Sigmoid colon (tissue), 7 donors: ENCODE measurements around the gene SPTLC2. TPM values are rescaled to one million over a fixed set of nuclear protein-coding genes. Genes with fewer than 3 reads are reported as not detected.

Source experiments
- DNase-seq: peaks from one replicate; pipeline ENCODE4 v3.0.0-alpha.2; 2019
- H3K27ac ChIP-seq, 4 donors: fragments of 200-600 bp; sonication (generic); one replicate each; pipeline ENCODE4 v1.5.1; 2016 to 2019; ENCODE audit warnings: mild to moderate bottlenecking in 1 of 4
- H3K27me3 ChIP-seq, 3 donors: fragments of 200-600 bp; sonication (generic); one replicate each; pipeline ENCODE4 v1.5.1; 2019; ENCODE audit warnings: mild to moderate bottlenecking in 1 of 3
- H3K36me3 ChIP-seq, 4 donors: fragments of 200-600 bp; sonication (generic); one replicate each; pipeline ENCODE4 v1.5.1; 2016 to 2019
- H3K4me1 ChIP-seq, 4 donors: fragments of 200-600 bp; sonication (generic); one replicate each; pipeline ENCODE4 v1.5.1; 2017 to 2019
- H3K4me3 ChIP-seq, 4 donors: fragments of 200-600 bp; sonication (generic); one replicate each; pipeline ENCODE4 v1.5.1; 2017 to 2019; ENCODE audit warnings: mild to moderate bottlenecking in 2 of 4, moderate library complexity in 1 of 4
- H3K9me3 ChIP-seq, 4 donors: fragments of 200-600 bp in 3 of 4; sonication (generic) in 3 of 4; one replicate each; pipeline versions ENCODE4 v1.5.1 to v1.6.1; 2013 to 2019
- CTCF ChIP-seq, 4 experiments: fragments of 450-650 bp in 3 of 4; fragments of 200-600 bp in 1 of 4; IDR thresholded peaks; one replicate each; pipeline ENCODE4 v1.5.1; 2016 to 2019; ENCODE audit warnings: antibody characterized with exemption in 4 of 4, mild to moderate bottlenecking in 3 of 4, moderate library complexity in 2 of 4
- EP300 ChIP-seq, 4 donors: sonication (generic); formaldehyde crosslinking; IDR thresholded peaks; one replicate each; pipeline ENCODE4 v1.6.1; 2017; ENCODE audit warnings: antibody characterized with exemption in 4 of 4
- POLR2A ChIP-seq, 2 donors: fragments of 450-650 bp; IDR thresholded peaks; one replicate each; pipeline ENCODE4 v1.6.1; 2016; ENCODE audit warnings: antibody characterized with exemption in 2 of 2, mild to moderate bottlenecking in 2 of 2, moderate library complexity in 2 of 2
- POLR2AphosphoS5 ChIP-seq, 4 donors: sonication (generic); formaldehyde crosslinking; IDR thresholded peaks; one replicate each; pipeline ENCODE4 v1.6.1; 2017; ENCODE audit warnings: antibody characterized with exemption in 4 of 4
- WGBS, 2 donors: extraction: QIAGEN DNeasy Blood & Tissue Kit; methylation state at CpG; one replicate each; pipeline ENCODE4 v1.1.7; 2013; 5-methylcytosine and 5-hydroxymethylcytosine counted together
- intact Hi-C: fragments of 100-400 bp; cut with DNase I; formaldehyde crosslinking; loops from one replicate; pipeline ENCODE4 v1.15.1; 2023
- polyA plus RNA-seq, 3 donors: library from polyadenylated mRNA; stranded (reverse); fragments of 200-250 nt; gene quantifications; one replicate each; pipeline ENCODE4 v1.2.3, GENCODE V29; 2013
- total RNA-seq, 4 donors: library from RNA; depleted of rRNA; stranded (reverse); fragments of >200 nt; gene quantifications; one replicate each; pipeline ENCODE4 v1.1.0, GENCODE V29; 2016
- donor health status: healthy with polysubstance abuse.
- donor health status: Bipolar disorder and iron deficiency.
- donor health status: healthy.

The SPTLC2 gene
- total and polyA plus RNA-seq, 7 donors, result 2.8 to 27.6 (median 14.6) TPM

- no peaks in the 10 kb centered on the region for H3K36me3 ChIP-seq
- WGBS, 2 donors, result 81 to 94% methylated on average over 3 of the region's 3 CpGs
- no peaks in the 10 kb centered on the region for H3K9me3 ChIP-seq
- H3K4me1 ChIP-seq, result no peaks in the 10 kb centered on the region
- H3K4me3 ChIP-seq, result no peak overlapping the region
- DNase-seq, result no peak
- H3K27me3 ChIP-seq, result no peaks in the 10 kb centered on the region
- H3K27ac ChIP-seq, result no peak overlapping the region
- no peak for TF ChIP-seq POLR2A (IDR thresholded peaks at IDR 0.05)
- TF ChIP-seq CTCF (IDR thresholded peaks at IDR 0.05), result no peak
- no peak for TF ChIP-seq POLR2AphosphoS5 (IDR thresholded peaks at IDR 0.05)
- no peak for TF ChIP-seq EP300 (IDR thresholded peaks at IDR 0.05)
- intact Hi-C loops, result no loop called here
Observed at GRCh38 chr14:77485256-77485655, 131.2 kb downstream of the SPTLC2 start.

- intact Hi-C loops, result no loop called here
- no peak for TF ChIP-seq POLR2A (IDR thresholded peaks at IDR 0.05)
- WGBS, 2 donors, result 76 to 93% methylated on average over 8 of the region's 8 CpGs
- Histone ChIP-seq H3K27ac (no peak overlapping the region), H3K27me3 (no peaks in the 10 kb centered on the region), H3K4me1 (no peaks in the 10 kb centered on the region), H3K36me3 (no peaks in the 10 kb centered on the region), H3K9me3 (no peaks in the 10 kb centered on the region), H3K4me3 (no peak overlapping the region)
- DNase-seq, result no peak
Observed at GRCh38 chr14:77482422-77482821, 134.0 kb downstream of the SPTLC2 start.

GRCh38 chr14:77478796-77479195 lies 137.6 kb downstream of the SPTLC2 start:
- H3K4me1 ChIP-seq, result no peaks in the 10 kb centered on the region
- TF ChIP-seq POLR2AphosphoS5 (IDR thresholded peaks at IDR 0.05) (no peak), CTCF (IDR thresholded peaks at IDR 0.05) (no peak), POLR2A (IDR thresholded peaks at IDR 0.05) (no peak), EP300 (IDR thresholded peaks at IDR 0.05) (no peak)
- 27 to 52% methylated on average over 1 of the region's 1 CpG for WGBS, 2 donors
- intact Hi-C loops, result no loop called here
- no peak overlapping the region for H3K4me3 ChIP-seq
- H3K9me3 ChIP-seq, result no peaks in the 10 kb centered on the region
- DNase-seq, result no peak
- no peaks in the 10 kb centered on the region for H3K36me3 ChIP-seq
- no peak overlapping the region for H3K27ac ChIP-seq
- H3K27me3 ChIP-seq, result no peaks in the 10 kb centered on the region

- Histone ChIP-seq H3K27ac (no peak overlapping the region), H3K4me3 (no peak overlapping the region), H3K9me3 (no peaks in the 10 kb centered on the region), H3K36me3 (no peaks in the 10 kb centered on the region), H3K27me3 (no peaks in the 10 kb centered on the region), H3K4me1 (no peaks in the 10 kb centered on the region)
- 92 to 94% methylated on average over 5 of the region's 5 CpGs for WGBS, 2 donors
- intact Hi-C loops, result no loop called here
- DNase-seq, result peak; percentile 45
- TF ChIP-seq POLR2A (IDR thresholded peaks at IDR 0.05), result no peak
- TF ChIP-seq EP300 (IDR thresholded peaks at IDR 0.05), result no peak
- no peak for TF ChIP-seq CTCF (IDR thresholded peaks at IDR 0.05)
- no peak for TF ChIP-seq POLR2AphosphoS5 (IDR thresholded peaks at IDR 0.05)
Observed at GRCh38 chr14:77478029-77478428, 138.4 kb downstream of the SPTLC2 start.

- Histone ChIP-seq H3K36me3 (no peaks in the 10 kb centered on the region), H3K27me3 (no peaks in the 10 kb centered on the region), H3K4me3 (no peak overlapping the region), H3K4me1 (no peaks in the 10 kb centered on the region), H3K27ac (no peak overlapping the region), H3K9me3 (no peaks in the 10 kb centered on the region)
- TF ChIP-seq POLR2A (IDR thresholded peaks at IDR 0.05) (no peak), POLR2AphosphoS5 (IDR thresholded peaks at IDR 0.05) (no peak), EP300 (IDR thresholded peaks at IDR 0.05) (no peak), CTCF (IDR thresholded peaks at IDR 0.05) (no peak)
- no peak for DNase-seq
- 91% methylated on average over 35 of the region's 35 CpGs for WGBS, 2 donors
- intact Hi-C loops, result no loop called here
Observed at GRCh38 chr14:77475432-77476115, 140.9 kb downstream of the SPTLC2 start.
